GM12801 (cell line): ENCODE measurements around the gene TRIM24.

Experiments
- TF ChIP-seq, protein P1 (sequence below): IDR thresholded peaks from one replicate; pipeline ENCODE4 v1.5.1; 2011; ENCODE audit warnings: control low read depth; ENCODE audit not compliant: insufficient read length; ENCODE audit errors: extremely low read depth

The TRIM24 gene

DNA sequence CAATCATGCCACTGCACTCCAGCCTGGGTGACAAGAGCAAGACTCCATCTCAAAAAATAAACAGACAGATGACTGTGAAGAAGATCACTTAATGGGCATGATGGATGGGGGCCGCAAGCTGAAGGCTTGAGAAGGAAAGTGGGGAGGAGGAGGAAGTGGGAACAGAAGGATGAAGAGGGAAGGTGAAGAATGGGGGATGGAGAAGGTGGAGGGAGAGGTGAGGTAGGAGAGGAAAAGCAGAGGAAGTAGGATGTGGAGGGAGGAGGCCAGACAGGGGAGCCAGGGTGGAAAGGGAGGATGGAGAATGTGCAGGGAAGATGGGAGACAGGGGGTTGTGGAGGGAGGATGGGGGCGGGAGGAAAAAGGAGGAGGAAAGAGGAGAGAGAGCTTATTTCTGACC, 172.3 kb downstream of the TRIM24 start:
- TF ChIP-seq, protein P1, sequence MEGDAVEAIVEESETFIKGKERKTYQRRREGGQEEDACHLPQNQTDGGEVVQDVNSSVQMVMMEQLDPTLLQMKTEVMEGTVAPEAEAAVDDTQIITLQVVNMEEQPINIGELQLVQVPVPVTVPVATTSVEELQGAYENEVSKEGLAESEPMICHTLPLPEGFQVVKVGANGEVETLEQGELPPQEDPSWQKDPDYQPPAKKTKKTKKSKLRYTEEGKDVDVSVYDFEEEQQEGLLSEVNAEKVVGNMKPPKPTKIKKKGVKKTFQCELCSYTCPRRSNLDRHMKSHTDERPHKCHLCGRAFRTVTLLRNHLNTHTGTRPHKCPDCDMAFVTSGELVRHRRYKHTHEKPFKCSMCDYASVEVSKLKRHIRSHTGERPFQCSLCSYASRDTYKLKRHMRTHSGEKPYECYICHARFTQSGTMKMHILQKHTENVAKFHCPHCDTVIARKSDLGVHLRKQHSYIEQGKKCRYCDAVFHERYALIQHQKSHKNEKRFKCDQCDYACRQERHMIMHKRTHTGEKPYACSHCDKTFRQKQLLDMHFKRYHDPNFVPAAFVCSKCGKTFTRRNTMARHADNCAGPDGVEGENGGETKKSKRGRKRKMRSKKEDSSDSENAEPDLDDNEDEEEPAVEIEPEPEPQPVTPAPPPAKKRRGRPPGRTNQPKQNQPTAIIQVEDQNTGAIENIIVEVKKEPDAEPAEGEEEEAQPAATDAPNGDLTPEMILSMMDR: no peak

DNA sequence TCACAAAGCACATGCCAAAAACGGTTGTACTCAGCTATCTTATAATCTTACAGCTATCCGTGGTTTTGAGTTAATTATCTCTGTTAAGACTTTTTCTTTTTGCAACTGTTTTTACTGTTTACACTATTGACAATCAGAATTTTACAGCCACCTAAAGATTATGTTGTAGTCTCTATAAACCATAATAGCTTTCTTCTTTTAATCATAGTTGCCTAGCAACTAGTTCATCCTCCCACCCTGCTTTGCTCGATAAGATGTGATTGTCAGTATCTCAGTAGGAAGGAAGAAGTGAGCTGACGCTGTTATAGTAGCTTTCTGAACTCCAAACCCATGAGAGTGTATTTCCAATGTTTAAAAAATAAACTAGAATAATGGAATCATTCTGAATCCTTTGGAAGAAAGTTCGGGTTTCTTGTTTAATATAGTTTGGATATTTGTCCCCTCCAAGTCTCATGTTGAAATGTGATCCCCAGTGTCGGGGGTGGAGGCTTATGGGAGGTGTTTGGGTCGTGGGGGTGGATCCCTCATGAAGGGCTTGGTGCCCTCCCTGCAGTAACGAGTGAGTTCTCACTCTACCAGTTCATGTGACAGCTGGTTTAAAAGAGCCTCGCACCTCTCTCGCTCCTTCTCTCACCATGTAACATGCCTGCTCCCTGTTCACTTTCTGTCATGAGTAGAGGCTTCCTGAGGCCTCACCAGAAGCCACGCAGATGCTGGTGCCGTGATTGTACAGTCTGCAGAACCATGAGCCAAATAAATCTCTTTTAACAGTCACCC, 173.0 kb downstream of the TRIM24 start:
- TF ChIP-seq, protein P1: no peak
